Pulmonary artery endothelial cell (primary cell): Measurements from ENCODE around the gene TEX14. TPM values are rescaled to one million over a fixed set of nuclear protein-coding genes. Genes with fewer than 3 reads are reported as not detected.
"Not testable (repeated sequence)": the region's sequence is repeated elsewhere in the genome, so short reads cannot be mapped to it uniquely, and the experiment has no call there.

Experiments
- DNase-seq: peaks from one replicate; pipeline ENCODE4 v3.0.0-alpha.2; 2011; ENCODE audit warnings: low read depth, low spot score
- total RNA-seq: library from RNA; depleted of rRNA; stranded (reverse); fragments of >200 nt; gene quantifications from 2 replicates; pipeline ENCODE4 v1.2.3, GENCODE V29; 2014

Gene TEX14
- total RNA-seq, 1 donor from 2014 or later: under 0.01 TPM

DNA sequence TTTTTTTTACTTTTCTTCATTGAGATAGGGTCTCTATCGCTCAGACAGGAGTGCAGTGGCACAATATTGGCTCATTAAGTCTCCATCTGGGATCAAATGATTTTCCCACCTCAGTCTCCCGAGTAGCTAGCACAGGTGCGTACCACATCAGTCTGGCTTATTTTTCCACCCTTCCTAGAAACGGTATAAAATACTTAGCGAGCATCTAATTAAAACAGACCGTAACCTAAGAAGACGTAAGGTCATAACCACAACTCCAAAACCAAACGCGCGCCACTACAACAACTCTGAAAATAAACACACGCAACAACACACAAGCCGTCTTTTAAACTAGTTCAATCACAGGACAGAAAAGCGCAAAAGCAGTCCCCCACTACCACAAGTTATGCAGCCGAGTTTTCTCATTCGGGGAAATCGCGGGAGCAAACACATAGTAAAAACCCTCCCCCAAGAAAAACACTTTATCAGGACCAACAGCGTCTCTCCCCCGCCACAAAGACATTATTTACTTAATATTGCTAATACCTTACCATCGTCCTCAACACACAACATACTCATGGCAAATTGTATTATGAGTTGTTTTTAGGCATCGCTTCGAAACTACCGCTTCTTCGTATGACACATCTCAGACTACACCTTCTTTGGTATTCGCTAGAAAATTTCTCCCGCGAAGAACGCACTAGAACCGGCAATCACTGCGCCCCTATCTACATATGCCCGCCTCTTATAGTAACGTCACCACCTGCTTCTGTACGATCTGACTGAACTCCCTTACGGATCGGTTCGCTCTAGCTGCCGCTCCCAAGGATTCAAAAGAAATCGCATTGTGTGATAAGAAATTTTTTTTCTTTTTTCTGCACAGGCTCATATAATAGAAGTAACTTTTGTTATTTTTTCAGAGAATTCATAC lies 32.8 kb downstream of the TEX14 start:
- DNase-seq: peak; percentile 93

DNA sequence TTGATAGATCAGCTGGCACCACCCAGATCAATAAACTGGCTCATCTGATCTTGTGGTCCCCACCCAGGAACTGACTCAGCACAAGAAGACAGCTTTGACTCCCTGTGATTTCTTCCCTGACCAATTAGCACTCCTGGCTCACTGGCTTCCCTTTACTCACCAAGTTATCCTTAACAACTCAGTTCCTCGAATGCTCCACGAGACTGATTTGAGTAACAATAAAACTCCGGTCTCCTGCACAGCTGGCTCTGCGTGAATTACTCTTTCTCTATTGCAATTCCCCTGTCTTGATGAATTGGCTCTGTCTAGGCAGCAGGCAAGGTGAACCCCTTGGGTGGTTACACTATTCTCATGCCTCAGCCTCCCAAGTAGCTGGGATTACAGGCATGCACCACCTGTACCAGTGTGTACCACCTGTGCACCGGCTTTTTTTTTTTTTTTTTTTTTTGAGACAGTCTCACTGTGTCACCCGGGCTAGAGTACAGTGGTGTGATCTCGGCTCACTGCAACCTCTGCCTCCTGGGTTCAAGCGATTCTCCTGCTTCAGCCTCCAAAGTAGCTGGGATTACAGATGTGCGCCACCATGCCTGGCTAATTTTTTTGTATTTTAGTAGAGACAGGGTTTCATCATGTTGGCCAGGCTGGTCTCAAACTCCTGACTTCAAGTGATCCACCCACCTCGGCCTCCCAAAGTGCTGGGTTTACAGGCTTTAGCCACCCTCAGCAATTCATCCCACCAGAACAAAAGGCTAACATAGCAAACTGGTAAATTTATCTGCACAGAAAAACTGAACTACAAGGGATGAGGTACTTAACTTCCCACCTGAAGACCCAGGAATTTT lies 33.7 kb downstream of the TEX14 start:
- DNase-seq: not testable (repeated sequence)

DNA sequence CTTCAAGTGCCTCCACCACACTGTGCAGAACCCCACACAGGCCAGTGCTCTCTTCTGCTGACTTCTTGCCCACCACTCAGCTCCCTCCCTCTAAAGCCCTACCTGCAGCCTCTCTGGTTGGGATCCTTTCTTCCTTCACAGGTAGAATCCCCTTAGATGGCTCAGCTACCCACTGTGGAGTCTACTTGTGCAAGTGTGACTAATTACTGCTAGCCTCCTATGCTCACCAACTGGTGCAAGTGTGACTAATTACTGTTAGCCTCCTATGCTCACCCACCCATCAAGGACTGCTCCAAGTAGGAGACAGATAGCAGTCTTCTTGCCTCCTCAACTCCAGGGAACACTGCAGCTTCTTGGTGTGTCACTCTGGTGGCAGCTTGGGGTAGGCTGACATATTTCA lies 43.6 kb downstream of the TEX14 start:
- DNase-seq: no peak

GRCh38 chr17:58643147-58643546 lies 48.7 kb downstream of the TEX14 start:
- no peak for DNase-seq

DNA sequence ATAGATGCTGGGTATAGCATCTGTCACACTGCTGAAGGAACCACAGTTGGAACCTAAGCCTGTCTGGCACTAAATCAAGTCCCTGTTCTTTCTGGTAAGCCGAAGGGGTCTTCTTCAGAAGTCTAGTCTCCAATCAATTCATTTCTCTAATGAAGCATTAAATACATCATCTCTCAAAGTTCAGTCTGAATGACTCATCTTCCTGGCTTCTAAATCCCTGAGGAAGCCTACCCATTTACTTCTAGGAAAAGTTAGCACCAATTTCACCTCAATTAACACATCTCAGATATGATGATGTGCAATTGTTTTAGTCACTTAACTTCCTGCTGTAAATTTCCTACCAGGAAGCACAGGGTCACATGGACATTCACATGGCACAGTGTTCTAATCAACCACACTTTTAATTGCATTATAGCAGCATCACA lies 49.9 kb downstream of the TEX14 start:
- peak; percentile 17 for DNase-seq

DNA sequence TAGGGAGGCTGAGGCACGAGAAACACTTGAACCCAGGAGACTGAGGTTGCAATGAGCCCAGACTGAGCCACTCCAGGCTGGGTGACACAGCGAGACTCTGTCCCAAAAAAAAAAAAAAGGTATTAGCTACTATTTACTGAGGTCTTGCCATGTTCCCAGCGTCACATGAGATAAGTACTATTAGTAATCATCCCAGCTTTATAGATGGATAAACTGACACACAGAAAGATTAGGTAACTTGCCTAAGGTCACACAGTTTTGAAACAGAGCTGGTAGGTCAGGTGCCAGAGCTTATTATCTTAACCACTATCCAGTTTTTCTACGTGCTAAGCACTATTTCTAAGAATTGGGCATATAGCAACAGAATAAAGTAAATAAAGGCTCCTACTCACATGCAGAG lies 51.6 kb downstream of the TEX14 start:
- DNase-seq: no peak

DNA sequence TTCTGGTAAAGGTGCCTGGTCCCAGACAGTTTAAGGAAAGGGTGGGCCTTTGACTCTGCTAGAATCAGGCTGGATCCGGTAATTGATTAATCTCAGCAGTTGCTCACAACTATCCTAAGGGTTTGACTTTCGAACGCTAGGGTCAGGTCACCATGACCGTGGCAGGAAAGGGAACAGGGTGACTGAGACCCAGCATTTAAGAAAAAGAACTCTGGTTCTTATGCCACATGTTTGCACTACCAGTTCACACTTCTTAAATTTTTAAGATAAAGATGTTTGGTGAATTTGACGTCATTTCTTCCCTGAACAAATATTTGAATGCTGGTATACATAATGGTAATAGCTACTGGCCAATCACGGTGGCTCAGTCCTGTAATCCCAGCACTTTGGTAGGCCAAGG lies 52.2 kb downstream of the TEX14 start:
- no peak for DNase-seq

- no peak for DNase-seq
Observed at GRCh38 chr17:58637011-58637570, 54.8 kb downstream of the TEX14 start.

DNA sequence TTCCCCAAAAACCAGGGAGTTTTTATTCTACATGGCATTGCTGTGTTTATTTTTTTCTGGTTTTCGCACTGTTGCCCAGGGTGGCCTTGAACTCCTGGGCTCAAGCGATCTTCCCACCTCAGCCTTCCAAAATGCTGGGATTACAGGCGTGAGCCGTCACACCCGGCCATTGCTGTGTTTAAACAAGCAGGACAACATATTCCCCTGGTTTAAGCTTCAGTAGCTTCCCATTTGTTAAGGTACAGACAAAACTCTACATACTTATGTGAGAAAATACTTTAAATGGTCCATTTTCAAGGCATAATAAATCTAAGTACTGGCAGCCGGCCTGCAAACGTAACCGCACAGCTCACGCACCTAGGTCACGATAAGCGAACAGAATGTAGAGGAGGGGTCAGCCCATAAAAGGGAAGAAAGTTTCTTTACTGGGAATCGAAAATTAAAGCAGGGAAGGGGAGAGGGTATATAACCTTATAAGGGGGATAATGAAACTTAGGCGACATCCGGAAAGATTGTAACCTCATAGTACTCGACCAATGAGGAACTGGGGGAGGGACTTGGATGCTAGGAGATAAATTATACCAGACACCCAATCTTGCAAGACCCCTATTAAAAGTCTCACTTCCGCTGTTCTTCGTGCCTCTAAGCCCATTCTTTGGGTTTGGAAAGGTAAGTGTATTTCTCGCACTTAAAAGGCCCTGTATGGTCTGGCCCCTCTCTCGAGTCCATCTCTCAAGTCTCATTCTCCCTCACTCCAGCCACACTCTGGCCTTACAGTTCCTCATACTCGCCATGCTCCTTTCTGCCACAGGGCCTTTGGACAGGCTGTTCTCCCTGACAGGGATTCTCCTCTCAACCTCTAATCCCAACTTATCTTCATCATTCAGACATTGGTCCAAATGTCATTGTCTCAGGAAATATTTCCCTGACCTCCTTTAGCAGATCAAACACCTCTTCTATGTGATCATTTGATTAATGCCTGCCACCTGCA lies 59.2 kb downstream of the TEX14 start:
- no peak for DNase-seq

DNA sequence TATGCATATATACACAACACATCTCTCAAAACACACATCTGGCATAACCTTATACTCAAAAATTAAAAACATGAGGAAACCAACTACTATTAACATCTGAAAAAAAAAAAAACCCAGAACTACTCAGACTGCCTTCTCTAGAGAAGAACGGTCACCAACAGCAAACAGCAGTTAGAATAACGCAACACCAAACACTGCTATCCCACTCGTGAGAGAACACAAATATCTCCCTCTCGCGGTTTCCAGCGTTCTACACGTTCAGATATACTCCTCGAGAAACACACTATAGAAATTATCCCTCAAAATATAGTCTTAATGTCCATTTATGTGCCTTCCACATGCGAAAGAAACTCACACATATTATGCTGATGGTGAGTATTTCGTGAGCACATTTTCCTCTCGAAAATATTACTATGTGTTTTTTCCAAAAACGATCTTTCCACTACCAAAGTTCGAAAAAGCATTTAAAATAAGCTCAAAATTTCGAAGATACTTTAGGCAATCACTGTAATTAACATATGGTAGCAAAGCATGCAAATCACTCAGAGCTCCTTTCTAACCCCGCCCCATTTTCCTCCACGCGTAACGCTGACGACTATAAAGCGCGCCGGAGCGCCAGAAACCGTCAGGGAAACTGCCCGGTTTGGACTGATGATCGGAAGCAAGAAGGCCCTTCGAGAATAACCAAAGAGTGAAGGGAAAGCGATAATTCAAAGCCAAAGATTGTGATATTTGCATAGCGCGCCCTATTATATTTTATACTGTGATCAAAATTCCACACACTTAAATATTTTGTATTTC lies 60.1 kb downstream of the TEX14 start:
- peak; percentile 95 for DNase-seq

DNA sequence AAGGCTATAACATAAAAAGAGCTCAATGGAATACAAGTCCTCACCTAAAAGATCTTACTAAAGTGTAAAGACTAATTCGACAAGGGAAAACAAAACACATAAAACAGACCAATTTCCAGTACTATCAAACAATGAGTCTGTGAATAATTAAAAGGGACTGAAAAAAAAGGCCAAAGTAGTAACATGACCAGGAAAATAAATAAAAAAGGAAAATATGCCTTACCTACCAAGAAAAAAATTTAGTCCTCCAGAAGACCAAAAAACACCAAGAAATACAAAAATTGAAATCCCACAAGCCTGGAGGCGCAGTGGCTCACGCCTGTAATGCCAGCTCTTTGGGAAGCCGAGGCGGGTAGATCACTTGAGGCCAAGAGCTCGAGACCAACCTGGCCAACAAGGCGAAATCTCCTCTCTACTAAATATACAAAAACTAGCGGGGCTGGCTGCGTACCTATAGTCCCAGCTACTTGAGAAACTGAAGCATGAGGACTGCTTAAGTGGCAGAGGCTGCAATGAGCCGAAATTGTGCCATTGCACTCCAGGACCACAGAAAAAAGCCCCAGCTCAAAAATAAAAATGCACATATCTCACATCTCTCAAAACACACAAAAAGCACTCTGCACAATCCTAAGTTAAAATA lies 60.8 kb downstream of the TEX14 start:
- no peak for DNase-seq

DNA sequence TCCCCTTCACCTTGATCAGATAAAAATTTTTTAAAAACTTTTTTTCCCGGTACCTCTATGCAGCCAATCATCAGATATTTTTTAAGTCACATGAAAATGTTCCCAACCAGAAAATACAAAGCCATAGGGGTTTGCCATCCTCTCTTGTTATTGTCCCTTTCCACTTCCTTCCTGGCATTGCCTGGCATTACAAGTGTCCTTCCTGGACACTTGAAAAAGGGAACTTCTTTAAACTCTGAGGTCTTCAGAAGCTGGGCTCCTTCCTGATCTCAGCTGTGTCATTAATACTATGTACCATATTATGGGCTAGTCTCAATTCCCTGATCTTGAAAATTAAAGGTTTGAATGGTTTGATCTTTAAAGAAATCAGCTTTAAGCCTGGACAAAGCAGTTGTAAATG lies 64.9 kb downstream of the TEX14 start:
- DNase-seq: no peak

DNA sequence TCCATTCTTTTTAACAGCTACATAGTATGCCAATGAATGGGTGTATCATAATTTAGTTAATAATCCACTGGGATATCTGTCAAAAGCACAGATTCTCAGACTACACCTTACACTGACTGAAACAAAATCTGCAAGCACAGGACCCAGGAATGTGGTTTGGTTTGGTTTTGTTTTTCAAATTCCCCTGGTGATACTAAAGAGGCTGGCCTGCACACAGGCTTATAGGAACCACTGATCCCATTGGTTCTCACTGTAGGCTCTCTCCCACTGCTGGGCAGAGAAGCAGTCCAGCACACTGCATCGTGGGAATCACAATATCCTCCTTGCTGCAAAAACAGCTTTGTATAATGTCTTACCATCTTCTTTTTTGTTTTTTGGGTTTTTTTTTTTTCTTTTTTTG lies 67.1 kb downstream of the TEX14 start:
- no peak for DNase-seq

- no peak for DNase-seq
Observed at GRCh38 chr17:58621174-58621573, 70.7 kb downstream of the TEX14 start.

GRCh38 chr17:58618336-58618735 lies 73.5 kb downstream of the TEX14 start:
- no peak for DNase-seq

DNA sequence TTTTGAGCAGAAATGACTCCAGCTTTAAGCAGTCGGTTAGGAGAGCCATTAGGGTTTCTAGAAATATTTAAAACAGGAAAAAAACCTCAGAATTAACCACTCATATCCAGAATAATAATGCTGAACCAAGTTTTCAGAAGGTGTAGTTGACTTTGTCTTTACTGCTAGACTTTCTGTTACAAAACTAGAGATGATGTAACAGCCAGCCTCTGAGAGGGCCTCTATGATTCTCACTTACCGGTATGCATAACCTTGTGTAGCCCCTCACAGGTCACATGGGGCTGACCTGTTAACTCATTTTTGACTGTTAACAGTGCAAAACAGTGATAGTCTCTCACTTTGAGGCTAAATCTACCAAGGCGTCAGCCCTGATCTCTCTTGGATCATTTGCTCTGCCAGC lies 74.3 kb downstream of the TEX14 start:
- no peak for DNase-seq

- DNase-seq: no peak
Observed at GRCh38 chr17:58615768-58616659, 75.8 kb downstream of the TEX14 start.

DNA sequence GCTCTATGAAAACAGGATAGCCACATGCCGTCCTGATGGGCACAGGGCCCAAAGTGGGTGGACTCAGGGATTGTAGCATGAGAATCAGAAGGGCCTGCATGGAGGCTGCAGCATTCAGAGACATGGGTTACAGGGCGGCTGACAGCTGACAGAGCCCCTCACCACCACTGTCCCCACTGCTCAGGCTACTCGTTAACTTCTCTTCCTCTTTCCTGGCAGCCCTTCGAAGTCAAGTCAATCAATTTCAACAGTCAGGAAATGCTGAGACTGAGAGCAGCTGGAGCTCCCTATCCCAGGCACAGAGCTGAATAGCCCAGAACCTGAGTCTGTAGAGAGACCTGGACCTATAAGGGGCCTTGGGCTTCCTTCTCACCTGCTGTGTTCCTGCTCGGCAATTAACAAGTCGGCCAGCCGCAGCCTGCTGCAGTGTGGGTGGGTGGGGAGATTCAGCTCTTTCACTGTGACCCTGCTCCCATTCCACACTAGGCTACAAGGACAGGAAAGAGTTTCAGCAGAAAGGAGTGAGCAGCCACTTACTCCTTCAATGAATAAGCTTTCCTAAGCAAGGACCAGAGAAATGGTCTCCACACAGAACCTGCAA lies 76.9 kb downstream of the TEX14 start:
- no peak for DNase-seq
